WTC11 (cell line): ENCODE data around the gene YWHAH. TPM values are rescaled to one million over a fixed set of nuclear protein-coding genes. Genes with fewer than 3 reads are reported as not detected.

Source experiments
- ATAC-seq: fragments of 200-7000 bp; cut with Tn5 transposase; 2 replicates; pipeline ENCODE4 v1.10.0; 2021; ENCODE audit warnings: mild to moderate bottlenecking, moderate library complexity
- CTCF ChIA-PET: fragments of 300-600 bp; sonication (Branson Sonifier 250); formaldehyde crosslinking; loops from one replicate; lab custom pipeline; 2021; ENCODE audit warnings: antibody characterized with exemption; lab: Charles Lee
- POLR2A ChIA-PET: fragments of 350-600 bp; sonication (Branson Sonifier 250); formaldehyde crosslinking; loops from one replicate; lab custom pipeline; 2021; ENCODE audit warnings: antibody characterized with exemption; lab: Charles Lee
- DNase-seq: peaks from one replicate; pipeline ENCODE4 v3.0.0; 2021; ENCODE audit warnings: low spot score
- H3K27ac Mint-ChIP-seq: 2 replicates; pipeline ENCODE4 v1.8.0; 2021; ENCODE audit warnings: mixed read lengths
- H3K27me3 Mint-ChIP-seq: 2 replicates; pipeline ENCODE4 v1.8.0; 2021; ENCODE audit warnings: low read depth, mild to moderate bottlenecking, moderate library complexity, mixed read lengths
- H3K36me3 Mint-ChIP-seq: 2 replicates; pipeline ENCODE4 v1.8.0; 2021; ENCODE audit warnings: mixed read lengths
- H3K4me1 Mint-ChIP-seq: 2 replicates; pipeline ENCODE4 v1.8.0; 2022; ENCODE audit warnings: mixed read lengths
- H3K4me3 Mint-ChIP-seq: 2 replicates; pipeline ENCODE4 v1.8.0; 2021; ENCODE audit warnings: mild to moderate bottlenecking, moderate library complexity, mixed read lengths
- H3K9me3 Mint-ChIP-seq: 2 replicates; pipeline ENCODE4 v1.8.0; 2021; ENCODE audit warnings: mixed read lengths
- EMX1 ChIP-seq: fragments of 250-450 bp; sonication (Bioruptor Pico); IDR thresholded peaks from 2 replicates; pipeline ENCODE4 v1.8.0; 2021; ENCODE audit warnings: mild to moderate bottlenecking
- ESRRA ChIP-seq: sonication (generic); formaldehyde crosslinking; IDR thresholded peaks from 2 replicates; pipeline ENCODE4 v1.8.1; 2022; ENCODE audit warnings: mild to moderate bottlenecking, missing genetic modification reagents, borderline replicate concordance
- GRHL2 ChIP-seq: fragments of 250-450 bp; sonication (Bioruptor Pico); IDR thresholded peaks from 2 replicates; pipeline ENCODE4 v1.8.0; 2022; ENCODE audit warnings: mild to moderate bottlenecking, moderate library complexity; ENCODE audit not compliant: insufficient replicate concordance, severe bottlenecking
- GTF2I ChIP-seq: fragments of 250-450 bp; sonication (Bioruptor Pico); conservative IDR thresholded peaks from 2 replicates; pipeline ENCODE4 v1.4.0; 2021; ENCODE audit warnings: mild to moderate bottlenecking
- IRF2 ChIP-seq: sonication (generic); formaldehyde crosslinking; IDR thresholded peaks from 2 replicates; pipeline ENCODE4 v1.8.0; 2022; ENCODE audit warnings: low read depth, missing genetic modification reagents, borderline replicate concordance
- JAZF1 ChIP-seq: fragments of 250-450 bp; sonication (Bioruptor Pico); IDR thresholded peaks from 2 replicates; pipeline ENCODE4 v1.9.0; 2021; ENCODE audit warnings: moderate library complexity, mild to moderate bottlenecking, inconsistent platforms
- MYBL2 ChIP-seq: sonication (generic); formaldehyde crosslinking; IDR thresholded peaks from 2 replicates; pipeline ENCODE4 v1.8.1; 2023; ENCODE audit warnings: mild to moderate bottlenecking, moderate library complexity, missing genetic modification reagents
- NFE2L1 ChIP-seq: sonication (generic); formaldehyde crosslinking; IDR thresholded peaks from 2 replicates; pipeline ENCODE4 v1.8.1; 2023; ENCODE audit warnings: missing genetic modification reagents
- TEAD1 ChIP-seq: sonication (generic); formaldehyde crosslinking; IDR thresholded peaks from 2 replicates; pipeline ENCODE4 v1.8.0; 2022; ENCODE audit warnings: mild to moderate bottlenecking, missing genetic modification reagents
- TP53 ChIP-seq: sonication (generic); formaldehyde crosslinking; IDR thresholded peaks from 2 replicates; pipeline ENCODE4 v1.8.1; 2023; ENCODE audit warnings: mild to moderate bottlenecking, missing genetic modification reagents
- ZBTB21 ChIP-seq: sonication (generic); formaldehyde crosslinking; IDR thresholded peaks from 2 replicates; pipeline ENCODE4 v1.8.1; 2023; ENCODE audit warnings: mild to moderate bottlenecking, missing genetic modification reagents, borderline replicate concordance
- ZNF138 ChIP-seq: sonication (generic); formaldehyde crosslinking; conservative IDR thresholded peaks from 2 replicates; pipeline ENCODE4 v1.8.1; 2022; ENCODE audit warnings: mild to moderate bottlenecking, moderate library complexity, missing genetic modification reagents
- ZNF219 ChIP-seq: sonication (generic); formaldehyde crosslinking; IDR thresholded peaks from 2 replicates; pipeline ENCODE4 v1.8.0; 2023; ENCODE audit warnings: missing genetic modification reagents, mild to moderate bottlenecking, borderline replicate concordance
- ZNF317 ChIP-seq: sonication (generic); formaldehyde crosslinking; IDR thresholded peaks from 2 replicates; pipeline ENCODE4 v1.8.1; 2023; ENCODE audit warnings: low read depth, mild to moderate bottlenecking, moderate library complexity, missing genetic modification reagents, borderline replicate concordance
- ZNF396 ChIP-seq: fragments of 250-450 bp; sonication (Bioruptor Pico); IDR thresholded peaks from 2 replicates; pipeline ENCODE4 v1.8.0; 2021; ENCODE audit warnings: mild to moderate bottlenecking, moderate library complexity, borderline replicate concordance
- total RNA-seq: library from RNA; stranded (reverse); gene quantifications from 3 replicates; pipeline ENCODE4 v1.2.3, GENCODE V29; 2021
- TF ChIP-seq, protein P1 (sequence below): sonication (generic); formaldehyde crosslinking; IDR thresholded peaks from 2 replicates; pipeline ENCODE4 v1.8.1; 2022; ENCODE audit warnings: mild to moderate bottlenecking, missing genetic modification reagents, moderate library complexity, borderline replicate concordance
- TF ChIP-seq, protein P2 (sequence below): fragments of 250-450 bp; sonication (Bioruptor Pico); IDR thresholded peaks from 2 replicates; pipeline ENCODE4 v1.9.0; 2021; ENCODE audit warnings: mild to moderate bottlenecking
- TF ChIP-seq, protein P3 (sequence below): sonication (generic); formaldehyde crosslinking; IDR thresholded peaks from 2 replicates; pipeline ENCODE4 v1.8.0; 2022; ENCODE audit warnings: mild to moderate bottlenecking, missing genetic modification reagents
- TF ChIP-seq, protein P4 (sequence below): sonication (generic); formaldehyde crosslinking; IDR thresholded peaks from 2 replicates; pipeline ENCODE4 v1.8.0; 2022; ENCODE audit warnings: mild to moderate bottlenecking, missing genetic modification reagents
- TF ChIP-seq, protein P5 (sequence below): sonication (generic); formaldehyde crosslinking; IDR thresholded peaks from 2 replicates; pipeline ENCODE4 v1.8.1; 2022; ENCODE audit warnings: low read depth, missing genetic modification reagents, borderline replicate concordance
- TF ChIP-seq, protein P6 (sequence below): sonication (generic); formaldehyde crosslinking; IDR thresholded peaks from 2 replicates; pipeline ENCODE4 v1.8.0; 2022; ENCODE audit warnings: mild to moderate bottlenecking, missing genetic modification reagents
- TF ChIP-seq, protein P7 (sequence below): sonication (generic); formaldehyde crosslinking; IDR thresholded peaks from 2 replicates; pipeline ENCODE4 v1.8.0; 2022; ENCODE audit warnings: missing genetic modification reagents

The YWHAH gene
- total RNA-seq, 1 experiment from 2014 or later: 203 TPM

DNA sequence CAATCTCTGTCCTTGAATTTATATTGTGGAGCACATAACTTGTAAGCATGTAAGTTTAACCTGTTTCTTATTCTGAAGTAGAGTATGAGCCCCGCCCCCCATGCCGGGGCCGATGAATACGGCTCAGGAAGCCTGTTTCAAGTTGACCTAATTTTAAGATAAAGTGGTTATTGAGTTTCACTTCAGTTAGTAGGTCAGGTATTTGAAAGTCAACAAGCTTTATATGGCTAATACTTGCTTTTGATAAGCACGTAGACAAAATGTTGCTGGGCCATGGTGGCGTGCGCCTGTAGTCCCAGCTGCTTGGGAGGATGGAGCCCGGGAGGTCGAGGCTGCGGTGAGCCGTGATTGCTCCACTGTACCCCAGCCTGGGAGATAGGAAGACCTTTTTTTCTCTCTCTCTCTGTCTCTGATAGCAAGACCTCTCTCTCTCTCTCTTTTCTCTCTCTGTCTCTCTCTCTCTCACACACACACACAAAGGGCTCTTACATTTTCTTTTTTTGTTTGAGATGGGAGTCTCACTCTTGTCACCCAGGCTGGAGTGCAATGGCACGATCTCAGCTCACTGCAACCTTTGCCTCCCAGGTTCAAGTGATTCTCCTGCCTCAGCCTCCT is 14.4 kb downstream of the YWHAH start (continued):
- no peak for TF ChIP-seq ZNF138 (CRISPR knock-in tag)
- TF ChIP-seq, protein P1, sequence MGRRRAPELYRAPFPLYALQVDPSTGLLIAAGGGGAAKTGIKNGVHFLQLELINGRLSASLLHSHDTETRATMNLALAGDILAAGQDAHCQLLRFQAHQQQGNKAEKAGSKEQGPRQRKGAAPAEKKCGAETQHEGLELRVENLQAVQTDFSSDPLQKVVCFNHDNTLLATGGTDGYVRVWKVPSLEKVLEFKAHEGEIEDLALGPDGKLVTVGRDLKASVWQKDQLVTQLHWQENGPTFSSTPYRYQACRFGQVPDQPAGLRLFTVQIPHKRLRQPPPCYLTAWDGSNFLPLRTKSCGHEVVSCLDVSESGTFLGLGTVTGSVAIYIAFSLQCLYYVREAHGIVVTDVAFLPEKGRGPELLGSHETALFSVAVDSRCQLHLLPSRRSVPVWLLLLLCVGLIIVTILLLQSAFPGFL (CRISPR knock-in tag): no peak
- TF ChIP-seq IRF2 (CRISPR knock-in tag): no peak
- TF ChIP-seq, protein P2, sequence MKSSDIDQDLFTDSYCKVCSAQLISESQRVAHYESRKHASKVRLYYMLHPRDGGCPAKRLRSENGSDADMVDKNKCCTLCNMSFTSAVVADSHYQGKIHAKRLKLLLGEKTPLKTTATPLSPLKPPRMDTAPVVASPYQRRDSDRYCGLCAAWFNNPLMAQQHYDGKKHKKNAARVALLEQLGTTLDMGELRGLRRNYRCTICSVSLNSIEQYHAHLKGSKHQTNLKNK: no peak
- TF ChIP-seq GTF2I: no peak
- TF ChIP-seq TEAD1: no peak
- TF ChIP-seq JAZF1 (CRISPR knock-in tag): no peak
- TF ChIP-seq, protein P3, sequence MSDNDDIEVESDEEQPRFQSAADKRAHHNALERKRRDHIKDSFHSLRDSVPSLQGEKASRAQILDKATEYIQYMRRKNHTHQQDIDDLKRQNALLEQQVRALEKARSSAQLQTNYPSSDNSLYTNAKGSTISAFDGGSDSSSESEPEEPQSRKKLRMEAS (CRISPR knock-in tag): no peak
- TF ChIP-seq ESRRA (CRISPR knock-in tag): no peak

DNA sequence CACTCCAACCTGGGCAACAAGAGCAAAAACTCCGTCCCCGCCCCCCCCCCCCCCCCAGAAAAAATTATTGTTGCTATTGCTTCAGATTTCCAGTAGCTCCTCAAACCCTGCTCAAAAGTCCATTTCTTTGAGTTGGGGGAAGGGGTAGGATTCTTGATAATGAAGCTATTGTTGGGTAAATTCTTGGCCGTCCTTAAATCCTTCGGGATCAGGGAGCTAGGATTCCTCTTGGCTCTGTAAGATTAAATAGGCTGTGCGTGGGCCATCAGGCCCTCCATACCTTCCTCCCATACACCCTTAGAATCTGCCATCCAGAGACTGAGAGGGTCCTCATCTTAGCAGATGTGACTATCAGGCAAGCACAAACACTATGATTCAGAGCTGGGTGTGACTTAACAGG is 16.4 kb downstream of the YWHAH start:
- H3K27ac Mint-ChIP-seq: peak overlapping the region; percentile 93
- H3K27me3 Mint-ChIP-seq: no peaks in the 10 kb centered on the region
- TF ChIP-seq MYBL2: no peak
- TF ChIP-seq, protein P4, sequence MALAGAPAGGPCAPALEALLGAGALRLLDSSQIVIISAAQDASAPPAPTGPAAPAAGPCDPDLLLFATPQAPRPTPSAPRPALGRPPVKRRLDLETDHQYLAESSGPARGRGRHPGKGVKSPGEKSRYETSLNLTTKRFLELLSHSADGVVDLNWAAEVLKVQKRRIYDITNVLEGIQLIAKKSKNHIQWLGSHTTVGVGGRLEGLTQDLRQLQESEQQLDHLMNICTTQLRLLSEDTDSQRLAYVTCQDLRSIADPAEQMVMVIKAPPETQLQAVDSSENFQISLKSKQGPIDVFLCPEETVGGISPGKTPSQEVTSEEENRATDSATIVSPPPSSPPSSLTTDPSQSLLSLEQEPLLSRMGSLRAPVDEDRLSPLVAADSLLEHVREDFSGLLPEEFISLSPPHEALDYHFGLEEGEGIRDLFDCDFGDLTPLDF: no peak
- no peak for TF ChIP-seq ZNF396 (CRISPR knock-in tag)
- TF ChIP-seq, protein P5, sequence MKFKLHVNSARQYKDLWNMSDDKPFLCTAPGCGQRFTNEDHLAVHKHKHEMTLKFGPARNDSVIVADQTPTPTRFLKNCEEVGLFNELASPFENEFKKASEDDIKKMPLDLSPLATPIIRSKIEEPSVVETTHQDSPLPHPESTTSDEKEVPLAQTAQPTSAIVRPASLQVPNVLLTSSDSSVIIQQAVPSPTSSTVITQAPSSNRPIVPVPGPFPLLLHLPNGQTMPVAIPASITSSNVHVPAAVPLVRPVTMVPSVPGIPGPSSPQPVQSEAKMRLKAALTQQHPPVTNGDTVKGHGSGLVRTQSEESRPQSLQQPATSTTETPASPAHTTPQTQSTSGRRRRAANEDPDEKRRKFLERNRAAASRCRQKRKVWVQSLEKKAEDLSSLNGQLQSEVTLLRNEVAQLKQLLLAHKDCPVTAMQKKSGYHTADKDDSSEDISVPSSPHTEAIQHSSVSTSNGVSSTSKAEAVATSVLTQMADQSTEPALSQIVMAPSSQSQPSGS (CRISPR knock-in tag): no peak
- ATAC-seq (no peak; the same call in 1 of the 2 replicates), DNase-seq (no peak)
- H3K36me3 Mint-ChIP-seq: peaks cover 23% of the 10 kb centered on the region
- ChIA-PET CTCF (interaction anchor here (1.0 to 9.0 kb wide), 9 partner anchors 10 to 305 kb away, joined by 3 to 107 read pairs (median 5); no protein-coding TSS in a partner anchor), POLR2A (interaction anchor here (1.1 kb wide), 1 partner anchor 10 kb away, joined by 5 read pairs; no protein-coding TSS in a partner anchor)
- no peak overlapping the region for H3K4me3 Mint-ChIP-seq
- peaks cover 27% of the 10 kb centered on the region for H3K4me1 Mint-ChIP-seq
- no peaks in the 10 kb centered on the region for H3K9me3 Mint-ChIP-seq

DNA sequence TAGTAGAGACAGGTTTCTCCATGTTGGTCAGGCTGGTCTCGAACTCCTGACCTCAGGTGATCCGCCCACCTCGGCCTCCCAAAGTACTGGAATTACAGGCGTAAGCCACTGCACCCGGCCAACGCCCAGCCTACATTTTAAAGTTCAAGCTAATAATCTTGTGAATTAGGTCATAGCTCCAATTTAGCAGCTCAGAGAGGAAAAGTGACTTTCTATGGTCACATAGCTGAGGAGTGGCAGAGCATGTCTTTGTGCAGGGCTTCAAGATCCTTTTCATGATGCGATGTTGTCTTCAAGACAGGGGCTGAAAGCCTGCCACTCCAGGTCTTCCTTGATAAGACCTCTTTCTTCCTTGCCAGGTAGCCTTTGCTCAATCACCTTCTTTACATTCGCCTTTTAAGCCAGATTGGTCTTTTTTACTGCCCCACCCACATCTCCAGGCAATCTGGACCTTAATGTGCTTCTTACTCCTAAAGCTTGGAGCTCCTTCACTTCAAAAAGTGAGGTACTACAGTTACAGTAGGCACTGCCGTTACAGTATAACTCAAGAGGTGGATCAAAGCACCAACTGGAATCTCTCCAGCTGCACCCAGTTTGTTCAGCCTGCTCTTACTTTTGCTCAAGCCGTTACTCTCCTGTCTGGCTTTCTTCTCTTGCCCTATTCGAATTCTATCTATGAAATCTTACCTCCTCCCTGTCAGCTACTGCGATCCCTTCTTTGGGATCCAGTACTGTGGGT is 18.2 kb downstream of the YWHAH start:
- H3K4me3 Mint-ChIP-seq: no peak overlapping the region
- TF ChIP-seq ZNF317 (CRISPR knock-in tag) (no peak), TP53 (CRISPR knock-in tag) (no peak), NFE2L1 (CRISPR knock-in tag) (no peak), ZNF219 (no peak), EMX1 (CRISPR knock-in tag) (no peak), GRHL2 (CRISPR knock-in tag) (no peak), ZBTB21 (CRISPR knock-in tag) (no peak)
- TF ChIP-seq, protein P6, sequence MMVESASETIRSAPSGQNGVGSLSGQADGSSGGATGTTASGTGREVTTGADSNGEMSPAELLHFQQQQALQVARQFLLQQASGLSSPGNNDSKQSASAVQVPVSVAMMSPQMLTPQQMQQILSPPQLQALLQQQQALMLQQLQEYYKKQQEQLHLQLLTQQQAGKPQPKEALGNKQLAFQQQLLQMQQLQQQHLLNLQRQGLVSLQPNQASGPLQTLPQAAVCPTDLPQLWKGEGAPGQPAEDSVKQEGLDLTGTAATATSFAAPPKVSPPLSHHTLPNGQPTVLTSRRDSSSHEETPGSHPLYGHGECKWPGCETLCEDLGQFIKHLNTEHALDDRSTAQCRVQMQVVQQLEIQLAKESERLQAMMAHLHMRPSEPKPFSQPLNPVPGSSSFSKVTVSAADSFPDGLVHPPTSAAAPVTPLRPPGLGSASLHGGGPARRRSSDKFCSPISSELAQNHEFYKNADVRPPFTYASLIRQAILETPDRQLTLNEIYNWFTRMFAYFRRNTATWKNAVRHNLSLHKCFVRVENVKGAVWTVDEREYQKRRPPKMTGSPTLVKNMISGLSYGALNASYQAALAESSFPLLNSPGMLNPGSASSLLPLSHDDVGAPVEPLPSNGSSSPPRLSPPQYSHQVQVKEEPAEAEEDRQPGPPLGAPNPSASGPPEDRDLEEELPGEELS (CRISPR knock-in tag): no peak
- TF ChIP-seq, protein P7, sequence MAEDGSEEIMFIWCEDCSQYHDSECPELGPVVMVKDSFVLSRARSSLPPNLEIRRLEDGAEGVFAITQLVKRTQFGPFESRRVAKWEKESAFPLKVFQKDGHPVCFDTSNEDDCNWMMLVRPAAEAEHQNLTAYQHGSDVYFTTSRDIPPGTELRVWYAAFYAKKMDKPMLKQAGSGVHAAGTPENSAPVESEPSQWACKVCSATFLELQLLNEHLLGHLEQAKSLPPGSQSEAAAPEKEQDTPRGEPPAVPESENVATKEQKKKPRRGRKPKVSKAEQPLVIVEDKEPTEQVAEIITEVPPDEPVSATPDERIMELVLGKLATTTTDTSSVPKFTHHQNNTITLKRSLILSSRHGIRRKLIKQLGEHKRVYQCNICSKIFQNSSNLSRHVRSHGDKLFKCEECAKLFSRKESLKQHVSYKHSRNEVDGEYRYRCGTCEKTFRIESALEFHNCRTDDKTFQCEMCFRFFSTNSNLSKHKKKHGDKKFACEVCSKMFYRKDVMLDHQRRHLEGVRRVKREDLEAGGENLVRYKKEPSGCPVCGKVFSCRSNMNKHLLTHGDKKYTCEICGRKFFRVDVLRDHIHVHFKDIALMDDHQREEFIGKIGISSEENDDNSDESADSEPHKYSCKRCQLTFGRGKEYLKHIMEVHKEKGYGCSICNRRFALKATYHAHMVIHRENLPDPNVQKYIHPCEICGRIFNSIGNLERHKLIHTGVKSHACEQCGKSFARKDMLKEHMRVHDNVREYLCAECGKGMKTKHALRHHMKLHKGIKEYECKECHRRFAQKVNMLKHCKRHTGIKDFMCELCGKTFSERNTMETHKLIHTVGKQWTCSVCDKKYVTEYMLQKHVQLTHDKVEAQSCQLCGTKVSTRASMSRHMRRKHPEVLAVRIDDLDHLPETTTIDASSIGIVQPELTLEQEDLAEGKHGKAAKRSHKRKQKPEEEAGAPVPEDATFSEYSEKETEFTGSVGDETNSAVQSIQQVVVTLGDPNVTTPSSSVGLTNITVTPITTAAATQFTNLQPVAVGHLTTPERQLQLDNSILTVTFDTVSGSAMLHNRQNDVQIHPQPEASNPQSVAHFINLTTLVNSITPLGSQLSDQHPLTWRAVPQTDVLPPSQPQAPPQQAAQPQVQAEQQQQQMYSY (CRISPR knock-in tag): no peak

More for the DNA sequence above, 18.2 kb downstream of the YWHAH start:
- Mint-ChIP-seq H3K9me3 (no peaks in the 10 kb centered on the region), H3K36me3 (peaks cover 5% of the 10 kb centered on the region), H3K27ac (peak overlapping the region; percentile 46; the same call in 1 of the 2 replicates), H3K4me1 (peaks cover 31% of the 10 kb centered on the region), H3K27me3 (no peaks in the 10 kb centered on the region)
- CTCF ChIA-PET: interaction anchor here (2.7 to 9.0 kb wide), 2 partner anchors 8 to 12 kb away, joined by 9 to 107 read pairs; no protein-coding TSS in a partner anchor
- POLR2A ChIA-PET: no interaction called here
- ATAC-seq (no peak), DNase-seq (no peak)
